SU-DHL-6 (cell line): ENCODE results near the gene SLC11A2.

Experiments used
- H2AFZ ChIP-seq: fragments of 200-600 bp; sonication (generic); 2 replicates; pipeline ENCODE4 v1.6.1; 2014; ENCODE audit warnings: low read depth, mild to moderate bottlenecking, moderate library complexity, mixed read lengths, antibody characterized with exemption, low read length; ENCODE audit not compliant: severe bottlenecking
- H3F3A ChIP-seq: fragments of 200-600 bp; shearing (Covaris generic); 2 replicates; pipeline ENCODE4 v1.6.0; 2016; ENCODE audit warnings: antibody characterized with exemption, mild to moderate bottlenecking; ENCODE audit not compliant: insufficient read depth
- H3K27ac ChIP-seq: fragments of 200-600 bp; sonication (generic); 2 replicates; pipeline ENCODE4 v1.5.1; 2016; ENCODE audit warnings: low read depth, mild to moderate bottlenecking, low read length, moderate library complexity, mixed read lengths
- H3K27me3 ChIP-seq: fragments of 200-600 bp; sonication (generic), shearing (Covaris generic); 2 replicates; pipeline ENCODE4 v1.6.0; 2014; ENCODE audit warnings: mild to moderate bottlenecking, low read length
- H3K36me3 ChIP-seq: fragments of 200-600 bp; sonication (generic); 2 replicates; pipeline ENCODE4 v1.6.1; 2014; ENCODE audit warnings: mild to moderate bottlenecking, low read length, mixed read lengths
- H3K4me2 ChIP-seq: fragments of 300-600, 200-600 bp; shearing (Covaris generic), sonication (generic); 2 replicates; pipeline ENCODE4 v1.6.0; 2014; ENCODE audit warnings: low read length, low read depth, mild to moderate bottlenecking; ENCODE audit not compliant: poor library complexity, severe bottlenecking
- H3K4me3 ChIP-seq: fragments of 200-600 bp; sonication (generic); 2 replicates; pipeline ENCODE4 v1.5.1; 2014; ENCODE audit warnings: antibody characterized with exemption, low read length, mild to moderate bottlenecking, mixed read lengths; ENCODE audit not compliant: insufficient read depth, poor library complexity, severe bottlenecking
- H3K79me2 ChIP-seq: fragments of 200-600 bp; sonication (generic); 2 replicates; pipeline ENCODE4 v1.6.1; 2014; ENCODE audit warnings: mild to moderate bottlenecking, low read length, moderate library complexity; ENCODE audit not compliant: insufficient read depth
- H3K9ac ChIP-seq: fragments of 200-600 bp; sonication (generic); 2 replicates; pipeline ENCODE4 v1.7.0; 2014; ENCODE audit warnings: mild to moderate bottlenecking, low read length
- H3K9me2 ChIP-seq: fragments of 200-600 bp; sonication (generic); replicated peaks from 2 replicates; pipeline ENCODE4 v1.6.1; 2014; ENCODE audit warnings: low read length; ENCODE audit not compliant: insufficient read depth
- H3K9me3 ChIP-seq: fragments of 200-600 bp; sonication (generic); 2 replicates; pipeline ENCODE4 v1.6.1; 2014; ENCODE audit warnings: low read length, mixed read lengths; ENCODE audit not compliant: insufficient read depth
- H4K20me1 ChIP-seq: fragments of 200-600 bp; sonication (generic); 2 replicates; pipeline ENCODE4 v1.6.1; 2014; ENCODE audit warnings: low read depth, mild to moderate bottlenecking, antibody characterized with exemption, low read length, moderate library complexity, mixed read lengths
- CTCF ChIP-seq: fragments of 200-600 bp; sonication (generic); IDR thresholded peaks from one replicate; pipeline ENCODE4 v1.5.1; 2017; ENCODE audit warnings: antibody characterized with exemption, mild to moderate bottlenecking, low read length, moderate library complexity; ENCODE audit not compliant: insufficient read depth, poor library complexity, severe bottlenecking
- EZH2phosphoT487 ChIP-seq: fragments of 200-600 bp; sonication (generic), shearing (Covaris generic); conservative IDR thresholded peaks from 2 replicates; pipeline ENCODE4 v1.6.1; 2018; ENCODE audit warnings: mild to moderate bottlenecking, antibody characterized with exemption, low read length, moderate library complexity, mixed read lengths

SLC11A2 gene

GRCh38 chr12:50985322-50985721, 40.9 kb downstream of the SLC11A2 start:
- H3K4me3 ChIP-seq = no peak overlapping the region
- no peaks in the 10 kb centered on the region for H3K9me2 ChIP-seq
- no peak overlapping the region for H2AFZ ChIP-seq
- H4K20me1 ChIP-seq = no peaks in the 10 kb centered on the region
- H3K36me3 ChIP-seq = peaks cover 8% of the 10 kb centered on the region; the same call in 1 of the 2 replicates
- no peaks in the 10 kb centered on the region for H3K27me3 ChIP-seq
- no peaks in the 10 kb centered on the region for H3K9me3 ChIP-seq
- no peak for TF ChIP-seq EZH2phosphoT487
- no peak for TF ChIP-seq CTCF
- no peak overlapping the region for H3K9ac ChIP-seq
- no peak overlapping the region for H3K27ac ChIP-seq
- H3K4me2 ChIP-seq = no peak overlapping the region
- no peaks in the 10 kb centered on the region for H3K79me2 ChIP-seq
- H3F3A ChIP-seq = 0 out of 2 replicates have a peak, but pooled peaks cover 3% of the 10 kb centered on the region

GRCh38 chr12:50984586-50985298, 41.4 kb downstream of the SLC11A2 start:
- H3K9me3 ChIP-seq = no peaks in the 10 kb centered on the region
- H3K4me2 ChIP-seq = no peak overlapping the region
- no peak overlapping the region for H3K27ac ChIP-seq
- H3K9ac ChIP-seq = no peak overlapping the region
- no peaks in the 10 kb centered on the region for H3K9me2 ChIP-seq
- no peaks in the 10 kb centered on the region for H3K27me3 ChIP-seq
- H3K36me3 ChIP-seq = peaks cover 8% of the 10 kb centered on the region; the same call in 1 of the 2 replicates
- no peaks in the 10 kb centered on the region for H3F3A ChIP-seq
- H3K4me3 ChIP-seq = no peak overlapping the region
- H2AFZ ChIP-seq = no peak overlapping the region
- TF ChIP-seq EZH2phosphoT487 (no peak), CTCF (no peak)
- H3K79me2 ChIP-seq = no peaks in the 10 kb centered on the region
- no peaks in the 10 kb centered on the region for H4K20me1 ChIP-seq

- no peaks in the 10 kb centered on the region for H3K9me3 ChIP-seq
- 0 out of 2 replicates have a peak, but pooled peaks cover 4% of the 10 kb centered on the region for H3F3A ChIP-seq
- H3K9ac ChIP-seq = no peak overlapping the region
- H3K4me2 ChIP-seq = no peak overlapping the region
- no peaks in the 10 kb centered on the region for H3K79me2 ChIP-seq
- H3K9me2 ChIP-seq = no peaks in the 10 kb centered on the region
- no peak overlapping the region for H3K27ac ChIP-seq
- TF ChIP-seq CTCF (no peak), EZH2phosphoT487 (no peak)
- H3K36me3 ChIP-seq = peaks cover 4% of the 10 kb centered on the region; the same call in 1 of the 2 replicates
- H4K20me1 ChIP-seq = no peaks in the 10 kb centered on the region
- H2AFZ ChIP-seq = no peak overlapping the region
- no peak overlapping the region for H3K4me3 ChIP-seq
- H3K27me3 ChIP-seq = no peaks in the 10 kb centered on the region
These were observed 44.6 kb downstream of the SLC11A2 start for GRCh38 chr12:50981319-50982239.
